H1 (cell line): ENCODE results near the gene AGR2. TPM values are rescaled to one million over a fixed set of nuclear protein-coding genes. Genes with fewer than 3 reads are reported as not detected.

Source experiments
- CTCF ChIA-PET: fragments of 300-600 bp; sonication (Branson Sonifier 250); formaldehyde crosslinking; loops from one replicate; lab custom pipeline; 2021; ENCODE audit not compliant: partially characterized antibody; lab: Charles Lee
- POLR2A ChIA-PET: fragments of 300-600 bp; sonication (Branson Sonifier 250); formaldehyde crosslinking; loops from one replicate; lab custom pipeline; 2021; ENCODE audit warnings: inconsistent platforms; ENCODE audit not compliant: partially characterized antibody; lab: Charles Lee
- DNase-seq, 2 experiments: peaks; one replicate each; pipeline versions ENCODE4 v3.0.0 to v3.0.0-alpha.2; 2010 to 2022; ENCODE audit warnings: low spot score in 2 of 2, low read depth in 1 of 2, mixed read lengths in 1 of 2
- FAIRE-seq: peaks from 2 replicates; lab custom pipeline; 2011; peaks lifted over from hg19 to GRCh38; lab: Jason Lieb, UNC
- H2AFZ ChIP-seq: 2 replicates; pipeline ENCODE4 v1.8.1; 2012; ENCODE audit warnings: low read length, inconsistent platforms
- H2AK5ac ChIP-seq: 2 replicates; pipeline ENCODE4 v1.6.1; 2013; ENCODE audit warnings: low read depth, low read length
- H2BK120ac ChIP-seq: replicated peaks from 2 replicates; pipeline ENCODE3; 2013; ENCODE audit warnings: low read depth, low read length, inconsistent platforms
- H2BK12ac ChIP-seq: 2 replicates; pipeline ENCODE4 v1.6.1; 2013; ENCODE audit warnings: low read depth, low read length
- H2BK15ac ChIP-seq: 2 replicates; pipeline ENCODE4 v1.6.1; 2013; ENCODE audit warnings: low read length
- H2BK20ac ChIP-seq: 2 replicates; pipeline ENCODE4 v1.6.1; 2013; ENCODE audit warnings: low read length
- H2BK5ac ChIP-seq: 2 replicates; pipeline ENCODE4 v1.6.1; 2013; ENCODE audit warnings: low read depth, low read length
- H3K14ac ChIP-seq: 2 replicates; pipeline ENCODE4 v1.6.1; 2013; ENCODE audit warnings: inconsistent platforms; ENCODE audit not compliant: insufficient read length
- H3K18ac ChIP-seq: 2 replicates; pipeline ENCODE4 v1.6.1; 2013; ENCODE audit warnings: low read length; ENCODE audit errors: extremely low read depth
- H3K23ac ChIP-seq: 2 replicates; pipeline ENCODE4 v1.6.1; 2013; ENCODE audit warnings: inconsistent platforms; ENCODE audit not compliant: insufficient read length
- H3K23me2 ChIP-seq: 2 replicates; pipeline ENCODE4 v1.6.1; 2013; ENCODE audit warnings: low read depth, low read length
- H3K27ac ChIP-seq: 2 replicates; pipeline ENCODE4 v1.6.1; 2011; ENCODE audit warnings: low read depth, low read length, inconsistent platforms
- H3K27me3 ChIP-seq, 4 experiments: replicated peaks in 1 of 4; 1 replicate in 1 of 4; 2 replicates in 3 of 4; pipeline versions ENCODE4 v1.6.1 to v1.8.1; 2011 to 2013; ENCODE audit warnings: low read length in 3 of 4, mild to moderate bottlenecking in 3 of 4, inconsistent platforms in 2 of 4, mixed read lengths in 2 of 4, moderate library complexity in 1 of 4; ENCODE audit not compliant: control insufficient read depth in 3 of 4, insufficient read depth in 3 of 4; ENCODE audit errors: extremely low read depth in 1 of 4
- H3K36me3 ChIP-seq, 4 experiments: 2 replicates each; pipeline versions ENCODE4 v1.6.1 to v1.8.1; 2011 to 2013; ENCODE audit warnings: mild to moderate bottlenecking in 4 of 4, low read length in 3 of 4, moderate library complexity in 2 of 4, control low read depth in 1 of 4, inconsistent platforms in 1 of 4; ENCODE audit not compliant: insufficient read depth in 4 of 4, control insufficient read depth in 2 of 4
- H3K4ac ChIP-seq: replicated peaks from 2 replicates; pipeline ENCODE3; 2013; ENCODE audit warnings: low read length, low read depth, mixed read lengths, inconsistent platforms; ENCODE audit not compliant: insufficient read length
- H3K4me1 ChIP-seq, 4 experiments: replicated peaks in 1 of 4; 1 replicate in 1 of 4; 2 replicates in 3 of 4; pipeline versions ENCODE4 v1.6.1 to v1.8.1; 2011 to 2013; ENCODE audit warnings: low read length in 3 of 4, inconsistent platforms in 2 of 4, mixed read lengths in 1 of 4; ENCODE audit not compliant: insufficient read depth in 4 of 4, control insufficient read depth in 3 of 4
- H3K4me2 ChIP-seq, 2 experiments: 2 replicates each; pipeline versions ENCODE4 v1.6.1 to v1.8.1; 2011 to 2013; ENCODE audit warnings: low read depth in 2 of 2, low read length in 2 of 2, control low read depth in 1 of 2, inconsistent platforms in 1 of 2, mild to moderate bottlenecking in 1 of 2; ENCODE audit not compliant: insufficient read depth in 1 of 2
- H3K4me3 ChIP-seq, 4 experiments: fragments of 200-600, 300-600 bp in 1 of 4; sonication (generic), shearing (Covaris generic), sonication (Bioruptor Twin) in 1 of 4; 2 replicates each; pipeline versions ENCODE4 v1.5.1 to v1.8.1; 2011 to 2016; ENCODE audit warnings: low read length in 4 of 4, low read depth in 3 of 4, control low read depth in 2 of 4, inconsistent platforms in 2 of 4, mild to moderate bottlenecking in 2 of 4, mixed read lengths in 1 of 4, moderate library complexity in 1 of 4; ENCODE audit not compliant: insufficient read depth in 2 of 4; ENCODE audit errors: extremely low read depth in 1 of 4
- H3K56ac ChIP-seq: replicated peaks from 2 replicates; pipeline ENCODE3; 2013; ENCODE audit warnings: low read depth, mild to moderate bottlenecking, mixed read lengths, low read length, inconsistent platforms; ENCODE audit not compliant: insufficient read length
- H3K79me1 ChIP-seq: 2 replicates; pipeline ENCODE4 v1.6.1; 2013; ENCODE audit warnings: low read depth, low read length, control low read depth
- H3K79me2 ChIP-seq, 2 experiments: 2 replicates each; pipeline versions ENCODE4 v1.6.1 to v1.8.1; 2012 to 2013; ENCODE audit warnings: low read length in 2 of 2, mild to moderate bottlenecking in 2 of 2, inconsistent platforms in 1 of 2; ENCODE audit not compliant: insufficient read depth in 2 of 2, control insufficient read depth in 1 of 2
- H3K9ac ChIP-seq, 4 experiments: replicated peaks in 1 of 4; 1 replicate in 1 of 4; 2 replicates in 3 of 4; pipeline versions ENCODE4 v1.6.1 to v1.8.1; 2011 to 2013; ENCODE audit warnings: low read depth in 3 of 4, low read length in 3 of 4, control low read depth in 2 of 4, mild to moderate bottlenecking in 2 of 4, moderate library complexity in 2 of 4, inconsistent platforms in 1 of 4; ENCODE audit errors: extremely low read depth in 1 of 4
- H3K9me3 ChIP-seq, 2 experiments: 2 replicates each; pipeline versions ENCODE4 v1.6.1 to v1.8.1; 2012 to 2013; ENCODE audit warnings: mild to moderate bottlenecking in 2 of 2, moderate library complexity in 2 of 2, control low read depth in 1 of 2, inconsistent platforms in 1 of 2, low read depth in 1 of 2, low read length in 1 of 2, mixed read lengths in 1 of 2; ENCODE audit not compliant: insufficient read depth in 2 of 2
- H4K20me1 ChIP-seq, 2 experiments: replicated peaks in 1 of 2; 2 replicates each; pipeline versions ENCODE3 to v1.8.1; 2011 to 2013; ENCODE audit warnings: inconsistent platforms in 2 of 2, low read length in 2 of 2, mild to moderate bottlenecking in 1 of 2; ENCODE audit not compliant: insufficient read depth in 2 of 2, control insufficient read depth in 1 of 2
- H4K5ac ChIP-seq: 2 replicates; pipeline ENCODE4 v1.6.1; 2013; ENCODE audit warnings: low read length, low read depth, mixed read lengths, inconsistent platforms; ENCODE audit not compliant: insufficient read length
- H4K8ac ChIP-seq: 2 replicates; pipeline ENCODE4 v1.8.0; 2013; ENCODE audit warnings: mild to moderate bottlenecking, moderate library complexity, low read length, inconsistent platforms; ENCODE audit not compliant: insufficient read depth; ENCODE audit errors: extremely low read depth
- H4K91ac ChIP-seq: replicated peaks from 2 replicates; pipeline ENCODE3; 2013; ENCODE audit warnings: low read length, mixed read lengths, inconsistent platforms; ENCODE audit not compliant: insufficient read length
- GABPA ChIP-seq: IDR thresholded peaks from 2 replicates; pipeline ENCODE4 v1.6.1; 2011; ENCODE audit warnings: mild to moderate bottlenecking, low read length, moderate library complexity, borderline replicate concordance; ENCODE audit not compliant: insufficient read depth
- NRF1 ChIP-seq: IDR thresholded peaks from 2 replicates; pipeline ENCODE4 v1.6.1; 2011; ENCODE audit warnings: mild to moderate bottlenecking, low read depth, low read length, improper control_type of control experiment
- SRF ChIP-seq: IDR thresholded peaks from 2 replicates; pipeline ENCODE4 v1.6.1; 2011; ENCODE audit warnings: mild to moderate bottlenecking, low read depth, low read length, moderate library complexity
- WGBS, 2 experiments: shearing (Covaris generic) in 1 of 2; methylation state at CpG; one replicate each; pipeline versions ENCODE4 v1.1.6 to v1.1.7; 2013 to 2015; ENCODE audit warnings: low lambda C conversion rate in 2 of 2, mixed read lengths in 2 of 2, inconsistent platforms in 1 of 2, low coverage in 1 of 2, missing lambda C conversion rate in 1 of 2; ENCODE audit not compliant: insufficient replicate concordance in 2 of 2, insufficient coverage in 1 of 2, insufficient read length in 1 of 2; ENCODE audit errors: extremely low coverage in 1 of 2, missing lambda C conversion rate in 1 of 2; 5-methylcytosine and 5-hydroxymethylcytosine counted together
- polyA plus RNA-seq, 7 experiments: library from polyadenylated mRNA; depleted of rRNA in 3 of 7; stranded (reverse) in 5 of 7; unstranded in 2 of 7; fragments of >200 nt in 5 of 7; fragments of 200-250 nt in 2 of 7; gene quantifications; 1 replicate in 5 of 7; 2 replicates in 1 of 7; 4 replicates in 1 of 7; pipeline versions ENCODE4 v1.2.1 to v1.2.3, GENCODE V29; 2011 to 2013; ENCODE audit warnings: missing spikeins in 2 of 7, mixed read lengths in 2 of 7
- total RNA-seq: library from RNA; stranded (reverse); fragmentation: NEBNext Ultra II Directional; extraction: Animal tissue kit (Norgen Biotek cat#: 25700); gene quantifications from 2 replicates; pipeline ENCODE4 v1.2.1, GENCODE V29; 2021

Gene AGR2
- total and polyA plus RNA-seq, 2 of the 8 experiments (the other 6 are each of a cell fraction or from before 2014, with no cell fraction given), result not detected

GRCh38 chr7:16815001-16815400 lies 10.2 kb upstream of the AGR2 start:
- no peak overlapping the region for H4K8ac ChIP-seq
- ChIA-PET POLR2A (no interaction called here), CTCF (no interaction called here)
- H3K79me1 ChIP-seq, result no peaks in the 10 kb centered on the region
- FAIRE-seq (no peak), DNase-seq (no peak)
- H3K56ac ChIP-seq, result no peak overlapping the region
- H2BK15ac ChIP-seq, result no peak overlapping the region
- H3K4me3 ChIP-seq, result no peak overlapping the region
- no peak overlapping the region for H3K14ac ChIP-seq
- no peak overlapping the region for H3K27ac ChIP-seq
- no peaks in the 10 kb centered on the region for H3K9me3 ChIP-seq
- no peaks in the 10 kb centered on the region for H3K23me2 ChIP-seq
- TF ChIP-seq GABPA (no peak), SRF (no peak), NRF1 (no peak)
- no peaks in the 10 kb centered on the region for H4K20me1 ChIP-seq
- H3K36me3 ChIP-seq, result no peaks in the 10 kb centered on the region
- H3K18ac ChIP-seq, result no peak overlapping the region
- H4K5ac ChIP-seq, result no peak overlapping the region
- no peak overlapping the region for H2BK120ac ChIP-seq
- no peak overlapping the region for H3K4me2 ChIP-seq
- no peak overlapping the region for H2BK20ac ChIP-seq
- no peak overlapping the region for H2AK5ac ChIP-seq
- H2BK12ac ChIP-seq, result no peak overlapping the region
- no peak overlapping the region for H4K91ac ChIP-seq
- no peak overlapping the region for H2BK5ac ChIP-seq
- H3K79me2 ChIP-seq, result no peaks in the 10 kb centered on the region
- H3K27me3 ChIP-seq, result no peaks in the 10 kb centered on the region
- no peak overlapping the region for H3K23ac ChIP-seq
- H3K4ac ChIP-seq, result no peak overlapping the region
- no peak overlapping the region for H2AFZ ChIP-seq
- H3K9ac ChIP-seq, result no peak overlapping the region
- H3K4me1 ChIP-seq, result no peaks in the 10 kb centered on the region
- WGBS, 2 experiments, result 91% methylated on average over 2 of the region's 2 CpGs; no CpG with 5 or more reads in 1 of the 2 experiments
